GM18505 (cell line): ENCODE results near the gene PPP2R3A.
"Not testable (repeated sequence)": the region's sequence is repeated elsewhere in the genome, so short reads cannot be mapped to it uniquely, and the experiment has no call there.

Experiments used
- ATAC-seq: cut with Tn5 transposase; IDR thresholded peaks from one replicate; pipeline ENCODE4 v1.9.1; 2021; ENCODE audit not compliant: unreplicated experiment
- POLR2A ChIP-seq: IDR thresholded peaks from 4 replicates; pipeline ENCODE4 v1.6.1; 2011; ENCODE audit warnings: borderline replicate concordance; ENCODE audit not compliant: insufficient read depth, insufficient read length; ENCODE audit errors: extremely low read depth

The PPP2R3A gene, protein sequence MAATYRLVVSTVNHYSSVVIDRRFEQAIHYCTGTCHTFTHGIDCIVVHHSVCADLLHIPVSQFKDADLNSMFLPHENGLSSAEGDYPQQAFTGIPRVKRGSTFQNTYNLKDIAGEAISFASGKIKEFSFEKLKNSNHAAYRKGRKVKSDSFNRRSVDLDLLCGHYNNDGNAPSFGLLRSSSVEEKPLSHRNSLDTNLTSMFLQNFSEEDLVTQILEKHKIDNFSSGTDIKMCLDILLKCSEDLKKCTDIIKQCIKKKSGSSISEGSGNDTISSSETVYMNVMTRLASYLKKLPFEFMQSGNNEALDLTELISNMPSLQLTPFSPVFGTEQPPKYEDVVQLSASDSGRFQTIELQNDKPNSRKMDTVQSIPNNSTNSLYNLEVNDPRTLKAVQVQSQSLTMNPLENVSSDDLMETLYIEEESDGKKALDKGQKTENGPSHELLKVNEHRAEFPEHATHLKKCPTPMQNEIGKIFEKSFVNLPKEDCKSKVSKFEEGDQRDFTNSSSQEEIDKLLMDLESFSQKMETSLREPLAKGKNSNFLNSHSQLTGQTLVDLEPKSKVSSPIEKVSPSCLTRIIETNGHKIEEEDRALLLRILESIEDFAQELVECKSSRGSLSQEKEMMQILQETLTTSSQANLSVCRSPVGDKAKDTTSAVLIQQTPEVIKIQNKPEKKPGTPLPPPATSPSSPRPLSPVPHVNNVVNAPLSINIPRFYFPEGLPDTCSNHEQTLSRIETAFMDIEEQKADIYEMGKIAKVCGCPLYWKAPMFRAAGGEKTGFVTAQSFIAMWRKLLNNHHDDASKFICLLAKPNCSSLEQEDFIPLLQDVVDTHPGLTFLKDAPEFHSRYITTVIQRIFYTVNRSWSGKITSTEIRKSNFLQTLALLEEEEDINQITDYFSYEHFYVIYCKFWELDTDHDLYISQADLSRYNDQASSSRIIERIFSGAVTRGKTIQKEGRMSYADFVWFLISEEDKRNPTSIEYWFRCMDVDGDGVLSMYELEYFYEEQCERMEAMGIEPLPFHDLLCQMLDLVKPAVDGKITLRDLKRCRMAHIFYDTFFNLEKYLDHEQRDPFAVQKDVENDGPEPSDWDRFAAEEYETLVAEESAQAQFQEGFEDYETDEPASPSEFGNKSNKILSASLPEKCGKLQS (N-terminal part only)

DNA sequence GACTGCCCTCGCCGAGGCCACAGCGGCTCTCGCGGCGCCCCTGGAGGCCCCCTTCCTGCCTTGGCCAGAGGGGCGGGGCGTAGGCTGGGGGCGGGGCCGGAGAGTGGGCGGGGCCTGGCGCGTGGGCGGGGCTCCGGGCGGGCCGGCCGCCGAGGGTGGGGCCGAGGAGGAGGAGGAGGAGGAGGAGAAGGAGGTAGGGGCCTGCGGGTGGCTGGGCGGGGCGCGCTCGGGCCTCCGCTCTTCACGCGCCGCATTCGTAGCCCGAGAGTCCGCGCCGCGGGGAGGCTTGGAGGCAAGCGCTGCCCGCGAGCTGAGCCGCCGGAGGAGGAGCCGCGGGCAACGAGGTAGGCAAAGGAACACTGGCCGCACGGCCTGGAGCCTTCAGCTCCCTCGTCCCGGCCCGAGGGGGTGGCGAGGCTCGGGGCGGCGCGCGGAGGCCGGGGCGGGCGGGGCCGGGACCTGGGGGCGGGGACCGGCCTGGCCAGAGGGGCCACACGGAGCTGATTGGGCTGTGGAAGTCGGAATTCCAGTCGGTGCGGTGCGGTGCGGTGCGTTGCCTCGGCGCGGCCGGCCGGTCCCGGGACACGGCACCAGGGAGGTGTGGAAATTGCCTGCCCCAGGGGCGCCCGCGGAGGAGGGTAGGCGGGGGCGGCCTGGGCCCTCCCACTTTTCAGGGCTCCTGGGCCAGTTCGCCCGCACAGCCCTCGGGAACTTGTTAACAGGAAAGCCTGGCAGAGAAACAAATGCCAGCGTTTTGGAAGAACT lies at the start of gene PPP2R3A:
Gene PPP2R3A, plus strand, starts transcription at position 223 of the 765 bp plus-strand sequence. CDS start 35,771 bp downstream, outside the sequence.
- ATAC-seq = peak; percentile 76
- no peak for TF ChIP-seq POLR2A

DNA sequence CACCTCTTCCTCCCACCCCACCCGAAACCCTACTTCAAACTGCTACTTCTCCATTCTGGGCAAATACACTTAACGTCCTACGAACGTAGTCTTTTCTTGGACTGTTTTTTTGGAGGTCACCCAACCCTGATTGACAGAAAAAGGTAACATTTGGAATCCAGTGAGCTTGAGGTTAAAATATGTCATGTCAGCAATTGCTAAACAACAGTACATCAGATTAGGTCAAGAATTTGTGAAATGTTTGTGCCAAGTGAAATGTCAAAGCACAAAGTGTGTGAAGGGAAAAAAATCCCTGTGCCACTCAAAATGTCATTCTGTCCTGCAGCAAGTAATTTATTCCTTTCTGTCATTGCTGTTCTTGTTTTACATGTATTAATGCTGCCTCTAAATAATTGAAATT lies 49.2 kb upstream of the PPP2R3A start:
- TF ChIP-seq POLR2A = no peak
- no peak for ATAC-seq

DNA sequence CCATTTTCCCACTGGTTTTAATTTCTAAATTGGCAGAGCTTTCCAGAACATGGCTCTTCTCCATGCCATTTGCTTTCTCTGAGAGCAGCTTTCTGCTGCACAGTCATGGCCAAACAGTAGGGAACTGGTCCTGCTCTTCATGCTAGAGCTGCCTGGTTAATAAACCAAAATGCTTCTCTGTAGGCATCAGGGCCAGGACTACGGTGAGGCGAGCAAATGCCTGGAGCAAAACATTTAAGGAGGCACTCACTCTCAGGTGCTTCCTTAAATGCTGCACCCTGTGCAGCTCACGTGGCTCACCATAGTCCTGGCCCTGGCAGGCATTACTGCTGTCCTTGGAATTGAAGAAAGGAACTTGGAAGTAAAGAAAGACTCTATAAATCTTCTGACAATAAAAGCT lies 48.5 kb upstream of the PPP2R3A start:
- ATAC-seq = no peak
- TF ChIP-seq POLR2A = no peak

DNA sequence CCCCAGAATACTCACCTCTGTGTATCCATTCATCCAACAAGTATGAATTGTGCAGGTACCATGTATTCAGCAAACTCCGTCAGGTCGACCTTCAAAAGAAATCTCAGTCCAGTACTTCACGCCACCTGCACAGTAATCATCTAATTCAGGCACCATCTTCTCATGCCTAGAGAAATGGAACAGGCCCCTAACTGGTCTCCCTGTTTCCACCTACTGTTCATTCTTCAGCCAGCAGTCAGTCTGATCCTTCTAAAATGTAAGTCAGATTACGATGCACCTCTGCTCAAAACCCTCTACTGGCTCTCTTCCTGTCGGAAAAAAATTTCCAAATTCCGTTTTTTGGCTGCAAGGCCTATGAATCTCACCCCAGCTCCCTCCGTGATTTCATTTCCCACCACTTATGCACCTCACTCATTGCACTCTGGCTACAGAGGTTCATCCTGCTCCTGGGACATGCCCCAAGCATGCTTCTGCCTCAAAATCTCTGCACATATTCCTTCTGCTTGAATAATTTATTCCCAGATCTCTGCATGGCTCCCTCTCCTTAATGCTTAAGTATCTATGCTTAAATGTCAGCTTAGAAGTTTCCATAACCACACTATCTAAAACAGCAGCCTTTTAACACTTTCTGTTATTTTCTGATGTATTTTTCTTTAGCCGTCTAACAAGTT lies 47.5 kb upstream of the PPP2R3A start:
- TF ChIP-seq POLR2A = no peak
- no peak for ATAC-seq

DNA sequence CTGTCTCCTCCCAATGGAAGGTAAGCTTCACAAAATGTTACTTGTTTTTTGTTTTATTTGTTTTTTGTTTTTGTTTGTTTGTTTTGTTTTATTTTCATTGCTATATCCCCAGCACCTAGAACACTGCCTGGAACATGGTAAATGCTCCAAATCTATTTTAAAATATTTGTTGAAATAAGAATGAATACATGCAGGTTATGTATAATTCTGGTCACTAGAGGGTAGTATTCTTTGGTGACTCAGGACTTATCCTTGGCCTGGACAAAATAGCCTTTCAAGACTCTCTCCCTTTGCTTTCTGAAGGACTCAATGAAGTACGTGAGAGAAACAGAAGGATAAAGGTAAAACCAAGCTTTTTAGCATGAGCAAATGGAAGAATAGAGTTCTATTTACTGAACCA lies 46.9 kb upstream of the PPP2R3A start:
- no peak for ATAC-seq
- TF ChIP-seq POLR2A = no peak

DNA sequence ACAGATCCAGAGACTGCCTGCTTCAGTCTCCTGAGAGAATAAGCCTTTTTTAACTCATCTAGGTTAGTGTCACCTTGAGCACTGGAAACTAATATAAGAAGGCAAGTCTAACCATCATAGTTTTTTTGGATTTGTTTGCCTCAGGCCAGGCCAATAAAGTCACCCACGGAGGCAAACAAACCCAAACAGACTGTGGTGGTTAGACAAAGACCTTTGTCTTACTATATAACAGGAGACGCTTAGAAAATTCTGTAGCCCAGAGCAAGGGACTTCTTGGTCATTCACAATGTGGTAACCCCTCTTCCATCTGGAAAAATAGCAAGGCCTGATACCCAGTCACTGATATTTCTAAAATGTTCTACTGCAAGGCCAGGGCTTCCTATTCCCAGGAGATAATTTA lies 45.3 kb upstream of the PPP2R3A start:
- ATAC-seq = no peak
- no peak for TF ChIP-seq POLR2A

DNA sequence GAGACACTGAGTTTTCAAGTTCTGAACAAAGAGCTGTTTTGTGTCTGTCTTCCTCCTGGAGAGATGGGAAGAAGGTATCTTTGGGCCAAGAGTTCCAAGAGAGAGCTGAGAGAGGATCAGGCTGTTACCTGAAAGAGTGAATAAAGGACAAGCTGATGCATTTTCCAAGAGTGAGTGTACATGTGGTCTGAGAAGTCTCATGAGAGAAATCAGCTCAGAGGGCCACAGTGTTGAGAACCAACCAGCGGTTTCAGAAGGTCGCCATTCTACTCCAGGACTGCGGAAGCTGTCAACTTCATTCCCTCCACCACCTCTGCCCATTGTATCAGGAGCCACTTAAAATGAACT lies 42.7 kb upstream of the PPP2R3A start:
- no peak for ATAC-seq
- TF ChIP-seq POLR2A = no peak

DNA sequence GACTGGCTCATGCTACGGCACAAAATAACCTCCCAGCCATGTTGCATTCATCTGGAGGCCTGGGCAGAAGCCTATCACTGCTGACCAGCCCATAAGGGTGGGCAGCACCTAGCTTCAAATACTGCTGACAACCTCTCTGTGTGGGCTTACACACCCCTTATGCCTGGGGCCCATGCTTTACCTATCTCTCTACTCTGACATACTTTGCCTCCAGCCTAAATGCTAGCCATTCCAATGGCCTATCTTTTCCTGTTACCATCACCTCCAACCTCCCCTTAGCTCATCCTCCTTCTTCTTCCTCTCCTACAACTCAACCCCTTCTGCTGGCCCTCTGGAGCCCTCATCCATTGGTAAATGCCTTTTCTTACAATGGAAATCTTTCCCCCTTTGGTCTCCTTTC lies 41.0 kb upstream of the PPP2R3A start:
- ATAC-seq = no peak
- no peak for TF ChIP-seq POLR2A

DNA sequence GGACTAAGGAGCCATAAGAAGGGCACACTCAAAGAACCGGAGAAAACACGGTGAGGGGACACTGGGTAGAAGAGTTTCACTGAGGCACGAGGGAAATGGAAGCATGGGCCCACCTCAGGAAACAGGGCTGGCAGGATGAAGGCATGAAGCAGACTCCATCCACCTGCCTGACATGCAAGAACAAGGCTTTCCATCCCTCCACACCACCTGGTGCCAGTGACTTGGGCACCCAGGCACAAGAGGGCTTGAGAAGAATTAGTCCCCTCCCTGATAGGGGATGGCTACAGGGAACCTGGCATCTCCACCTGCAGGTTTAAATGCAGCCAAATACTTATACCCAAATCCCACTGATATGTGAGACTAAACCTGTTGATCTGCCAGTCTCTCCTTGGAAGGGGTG lies 38.9 kb upstream of the PPP2R3A start:
- no peak for ATAC-seq
- TF ChIP-seq POLR2A = no peak

DNA sequence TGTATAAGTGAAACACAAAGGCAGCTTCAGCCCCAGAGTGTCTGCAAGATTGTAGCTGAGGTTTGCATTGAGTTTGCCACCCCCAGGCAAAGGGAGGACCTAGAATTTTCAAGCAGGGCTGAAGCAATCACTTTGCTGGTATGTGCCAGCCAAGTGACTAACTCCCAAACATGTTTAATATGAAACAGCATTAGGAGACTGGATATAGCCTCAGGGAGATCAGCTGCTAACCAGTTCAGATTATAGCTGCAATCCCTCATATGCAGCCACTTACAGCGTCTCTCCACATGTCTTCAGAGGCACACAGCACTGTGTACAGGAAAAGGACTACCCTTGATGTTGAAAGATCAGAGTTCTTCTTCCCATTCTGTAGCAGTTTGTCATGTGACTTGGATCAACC lies 38.4 kb upstream of the PPP2R3A start:
- no peak for ATAC-seq
- no peak for TF ChIP-seq POLR2A

DNA sequence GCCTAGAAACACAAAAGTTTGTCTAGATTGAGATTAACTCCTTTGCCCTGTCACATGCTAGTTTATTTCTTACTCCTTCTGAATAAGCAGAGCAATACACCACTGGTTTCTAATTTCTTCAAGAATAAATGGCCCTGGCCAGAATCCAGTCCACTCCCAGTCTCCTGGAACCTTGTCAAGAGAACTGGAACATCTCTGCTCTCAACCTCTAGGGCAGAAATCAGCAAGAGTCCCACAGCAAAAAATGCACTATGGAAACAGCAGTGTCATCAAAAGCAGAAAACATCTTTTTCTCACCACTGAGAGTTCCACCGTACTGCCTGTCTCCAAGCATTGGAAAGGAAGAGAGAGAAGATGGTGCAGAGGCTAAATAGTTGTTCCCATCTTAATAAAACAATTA lies 35.9 kb upstream of the PPP2R3A start:
- no peak for ATAC-seq
- TF ChIP-seq POLR2A = no peak

DNA sequence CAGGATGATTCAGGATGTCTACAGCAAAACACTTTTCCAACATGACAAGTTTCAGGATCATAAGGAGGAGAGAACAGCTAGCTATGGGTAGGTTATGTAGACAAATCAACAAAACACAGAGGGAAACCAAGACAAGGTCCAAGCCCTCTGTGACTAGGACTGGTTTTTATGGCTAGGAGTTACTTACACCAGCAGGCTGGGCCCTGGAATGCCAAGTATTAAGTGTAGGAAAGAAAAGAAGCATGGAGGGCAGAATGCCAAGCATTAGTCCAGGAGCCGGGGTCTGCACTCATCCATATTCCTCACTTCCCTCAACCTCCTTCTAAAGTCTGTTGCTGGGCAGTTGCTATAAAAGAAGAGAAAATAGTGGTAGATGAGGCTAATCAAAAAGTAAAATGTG lies 35.3 kb upstream of the PPP2R3A start:
- ATAC-seq = no peak

DNA sequence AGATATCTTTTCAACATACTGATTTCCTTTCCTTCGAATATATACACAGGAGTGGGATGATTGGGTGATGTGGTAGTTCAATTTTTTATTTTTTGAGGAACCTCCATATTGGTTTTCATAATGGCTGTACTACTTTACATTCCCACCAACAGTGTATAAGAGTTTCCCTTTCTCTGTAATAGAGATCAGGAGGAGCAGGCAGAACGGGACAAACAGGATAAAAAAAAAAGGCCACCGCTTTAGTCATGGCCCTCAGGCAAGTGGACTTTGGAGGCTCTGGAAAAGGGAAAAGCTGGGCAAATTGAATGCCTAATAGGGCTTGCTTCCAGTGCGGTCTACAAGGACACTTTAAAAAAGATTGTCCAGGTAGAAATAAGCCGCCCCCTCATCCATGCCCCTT lies 30.4 kb upstream of the PPP2R3A start:
- not testable (repeated sequence) for ATAC-seq

More for the DNA sequence above, 35.3 kb upstream of the PPP2R3A start:
- TF ChIP-seq POLR2A = no peak

DNA sequence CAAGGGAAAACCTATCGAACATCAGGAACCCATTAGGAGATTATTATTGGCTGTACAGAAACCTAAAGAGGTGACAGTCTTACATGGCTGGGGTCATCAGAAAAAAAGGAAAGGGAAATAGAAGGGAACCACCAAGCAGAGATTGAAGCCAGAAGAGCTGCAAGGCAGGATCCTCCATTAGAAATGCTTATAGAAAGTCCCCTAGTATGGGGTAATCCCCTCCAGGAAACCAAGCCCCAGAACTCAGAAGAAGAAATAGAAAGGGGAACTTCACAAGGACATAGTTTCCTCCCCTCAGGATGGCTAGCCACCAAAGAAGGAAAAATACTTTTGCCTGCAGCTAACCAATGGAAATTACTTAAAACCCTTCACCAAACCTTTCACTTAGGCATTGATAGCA lies 27.8 kb upstream of the PPP2R3A start:
- ATAC-seq = not testable (repeated sequence)
